Smooth muscle cell (in vitro differentiated cells): Measurements from ENCODE around the gene VRTN. TPM values are rescaled to one million over a fixed set of nuclear protein-coding genes. Genes with fewer than 3 reads are reported as not detected.

Experiments
- DNase-seq: peaks from one replicate; lab custom pipeline; 2025; ENCODE audit not compliant: unreplicated experiment; lab: John Stamatoyannopoulos, UW
- H2AFZ ChIP-seq: fragments of 200-600 bp; sonication (generic); 2 replicates; pipeline ENCODE4 v1.6.0; 2016; ENCODE audit warnings: antibody characterized with exemption, low read depth, mild to moderate bottlenecking
- H3F3A ChIP-seq: fragments of 200-600 bp; sonication (generic); 2 replicates; pipeline ENCODE4 v1.6.0; 2017; ENCODE audit warnings: antibody characterized with exemption, low read depth
- H3K27ac ChIP-seq: fragments of 200-600 bp; sonication (generic); 2 replicates; pipeline ENCODE4 v1.5.1; 2016; ENCODE audit warnings: low read depth, mild to moderate bottlenecking
- H3K27me3 ChIP-seq: fragments of 200-600 bp; sonication (generic); 2 replicates; pipeline ENCODE4 v1.6.1; 2016; ENCODE audit warnings: low read depth, mild to moderate bottlenecking
- H3K36me3 ChIP-seq: fragments of 200-600 bp; sonication (generic); 2 replicates; pipeline ENCODE4 v1.5.1; 2016; ENCODE audit warnings: low read depth
- H3K4me1 ChIP-seq: fragments of 200-600 bp; sonication (generic); 2 replicates; pipeline ENCODE4 v1.5.1; 2016; ENCODE audit warnings: low read depth
- H3K4me2 ChIP-seq: fragments of 200-600 bp; sonication (generic); 2 replicates; pipeline ENCODE4 v1.6.0; 2016; ENCODE audit warnings: mild to moderate bottlenecking
- H3K4me3 ChIP-seq: fragments of 200-600 bp; sonication (generic); 2 replicates; pipeline ENCODE4 v1.5.1; 2016; ENCODE audit warnings: mild to moderate bottlenecking
- H3K79me2 ChIP-seq: fragments of 200-600 bp; sonication (generic); 2 replicates; pipeline ENCODE4 v1.6.0; 2016; ENCODE audit warnings: low read depth, mild to moderate bottlenecking
- H3K9ac ChIP-seq: fragments of 200-600 bp; sonication (generic); 2 replicates; pipeline ENCODE4 v1.6.0; 2016; ENCODE audit warnings: low read depth
- H3K9me3 ChIP-seq: fragments of 200-600 bp; sonication (generic); replicated peaks from 2 replicates; pipeline ENCODE4 v1.5.1; 2016; ENCODE audit warnings: low read depth
- H4K20me1 ChIP-seq: fragments of 200-600 bp; sonication (generic); 2 replicates; pipeline ENCODE4 v1.6.0; 2016; ENCODE audit warnings: low read depth
- WGBS: methylation state at CpG from one replicate; pipeline ENCODE4 v1.1.7; 2016; ENCODE audit warnings: low lambda C conversion rate; 5-methylcytosine and 5-hydroxymethylcytosine counted together
- polyA plus RNA-seq: library from polyadenylated mRNA; unstranded; fragments of >200 nt; fragmentation: Nextera tagmentation; extraction: Ambion mirVana; gene quantifications from 2 replicates; pipeline ENCODE4 v1.2.1, GENCODE V29; 2016
- total RNA-seq: library from RNA; depleted of rRNA; stranded (reverse); fragments of >200 nt; gene quantifications from 2 replicates; pipeline ENCODE4 v1.2.3, GENCODE V29; 2014
- TF ChIP-seq, protein P1 (sequence below): fragments of 200-600 bp; sonication (generic); IDR thresholded peaks from 2 replicates; pipeline ENCODE4 v1.5.1; 2017; ENCODE audit warnings: borderline replicate concordance, mild to moderate bottlenecking, antibody characterized with exemption; ENCODE audit not compliant: insufficient read depth, poor library complexity, severe bottlenecking

The VRTN gene
- total and polyA plus RNA-seq, 2 experiments from 2014 or later: not detected

DNA sequence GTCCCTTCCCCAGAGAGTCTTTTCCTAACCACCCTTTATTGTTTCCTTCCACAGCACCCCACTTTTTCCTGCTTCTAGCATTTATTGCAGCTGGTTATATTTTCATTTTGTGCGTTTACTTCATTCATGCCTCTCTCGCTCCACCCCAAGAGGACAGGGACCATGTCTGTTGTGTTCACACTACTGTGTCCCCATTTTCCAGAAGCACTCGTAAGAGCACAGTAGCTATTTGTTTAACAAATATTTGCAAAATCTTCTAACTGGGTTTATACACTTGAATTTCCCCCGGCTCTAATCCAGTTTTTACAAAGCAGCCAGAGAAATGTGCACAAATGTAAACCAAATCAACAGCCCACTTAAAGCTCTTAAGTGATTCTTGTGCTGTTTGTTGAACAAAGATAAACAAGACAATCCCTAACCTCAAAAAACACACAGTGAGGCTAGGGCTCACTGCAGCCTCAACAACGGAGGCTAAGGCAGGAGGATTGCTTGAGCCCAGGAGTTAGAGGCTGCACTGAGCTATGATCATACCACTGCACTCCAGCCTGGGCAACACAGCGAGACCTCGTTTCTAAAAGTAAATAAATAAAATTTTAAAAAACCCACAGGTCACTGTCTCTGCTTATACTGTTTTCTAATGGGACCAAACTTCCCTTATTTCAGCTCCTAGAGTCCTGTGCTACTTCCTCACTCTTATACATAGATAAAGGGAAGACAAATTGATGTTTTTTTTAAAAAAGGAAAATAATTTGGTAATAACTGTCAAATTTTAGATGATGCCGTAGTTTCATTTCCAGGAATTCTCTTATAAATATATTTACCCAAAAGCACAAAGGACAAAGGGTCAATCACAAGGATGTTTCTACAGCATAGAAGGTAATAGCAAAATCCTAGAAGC lies 38.9 kb upstream of the VRTN start:
- Histone ChIP-seq H3K4me1 (no peaks in the 10 kb centered on the region), H3K27ac (no peak overlapping the region), H3K36me3 (no peaks in the 10 kb centered on the region), H3K4me2 (no peak overlapping the region), H3K4me3 (no peak overlapping the region), H4K20me1 (no peaks in the 10 kb centered on the region), H3K79me2 (no peaks in the 10 kb centered on the region), H3K9ac (no peak overlapping the region), H3F3A (no peaks in the 10 kb centered on the region), H2AFZ (no peak overlapping the region), H3K9me3 (no peaks in the 10 kb centered on the region), H3K27me3 (no peaks in the 10 kb centered on the region)
- WGBS: 93% methylated on average over 8 of the region's 8 CpGs
- TF ChIP-seq, protein P1, sequence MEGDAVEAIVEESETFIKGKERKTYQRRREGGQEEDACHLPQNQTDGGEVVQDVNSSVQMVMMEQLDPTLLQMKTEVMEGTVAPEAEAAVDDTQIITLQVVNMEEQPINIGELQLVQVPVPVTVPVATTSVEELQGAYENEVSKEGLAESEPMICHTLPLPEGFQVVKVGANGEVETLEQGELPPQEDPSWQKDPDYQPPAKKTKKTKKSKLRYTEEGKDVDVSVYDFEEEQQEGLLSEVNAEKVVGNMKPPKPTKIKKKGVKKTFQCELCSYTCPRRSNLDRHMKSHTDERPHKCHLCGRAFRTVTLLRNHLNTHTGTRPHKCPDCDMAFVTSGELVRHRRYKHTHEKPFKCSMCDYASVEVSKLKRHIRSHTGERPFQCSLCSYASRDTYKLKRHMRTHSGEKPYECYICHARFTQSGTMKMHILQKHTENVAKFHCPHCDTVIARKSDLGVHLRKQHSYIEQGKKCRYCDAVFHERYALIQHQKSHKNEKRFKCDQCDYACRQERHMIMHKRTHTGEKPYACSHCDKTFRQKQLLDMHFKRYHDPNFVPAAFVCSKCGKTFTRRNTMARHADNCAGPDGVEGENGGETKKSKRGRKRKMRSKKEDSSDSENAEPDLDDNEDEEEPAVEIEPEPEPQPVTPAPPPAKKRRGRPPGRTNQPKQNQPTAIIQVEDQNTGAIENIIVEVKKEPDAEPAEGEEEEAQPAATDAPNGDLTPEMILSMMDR: no peak
- DNase-seq: no peak

- Histone ChIP-seq H3F3A (no peaks in the 10 kb centered on the region), H3K9me3 (no peaks in the 10 kb centered on the region), H3K4me1 (no peaks in the 10 kb centered on the region), H3K36me3 (no peaks in the 10 kb centered on the region), H3K79me2 (no peaks in the 10 kb centered on the region), H4K20me1 (no peaks in the 10 kb centered on the region), H3K4me2 (no peak overlapping the region), H3K9ac (no peak overlapping the region), H3K27ac (no peak overlapping the region), H3K4me3 (no peak overlapping the region), H3K27me3 (no peaks in the 10 kb centered on the region), H2AFZ (no peak overlapping the region)
- DNase-seq: no peak
- TF ChIP-seq, protein P1: no peak
- 89% methylated on average over 2 of the region's 2 CpGs for WGBS
Observed at GRCh38 chr14:74312161-74312560, 36.1 kb upstream of the VRTN start.

GRCh38 chr14:74313601-74314000 lies 34.7 kb upstream of the VRTN start:
- TF ChIP-seq, protein P1: no peak
- H3K27me3 ChIP-seq: no peaks in the 10 kb centered on the region
- DNase-seq: no peak
- no peaks in the 10 kb centered on the region for H4K20me1 ChIP-seq
- H3K36me3 ChIP-seq: no peaks in the 10 kb centered on the region
- H3K4me2 ChIP-seq: no peak overlapping the region
- no peaks in the 10 kb centered on the region for H3K4me1 ChIP-seq
- WGBS: 82% methylated on average over 5 of the region's 5 CpGs
- H3K27ac ChIP-seq: no peak overlapping the region
- H3K9ac ChIP-seq: no peak overlapping the region
- H3K79me2 ChIP-seq: no peaks in the 10 kb centered on the region
- H3F3A ChIP-seq: no peaks in the 10 kb centered on the region
- H2AFZ ChIP-seq: no peak overlapping the region
- H3K9me3 ChIP-seq: no peaks in the 10 kb centered on the region
- no peak overlapping the region for H3K4me3 ChIP-seq

GRCh38 chr14:74314576-74314975 lies 33.7 kb upstream of the VRTN start:
- no peak overlapping the region for H3K4me3 ChIP-seq
- H3F3A ChIP-seq: no peaks in the 10 kb centered on the region
- no peaks in the 10 kb centered on the region for H3K79me2 ChIP-seq
- no peaks in the 10 kb centered on the region for H3K4me1 ChIP-seq
- no peak overlapping the region for H3K27ac ChIP-seq
- H3K4me2 ChIP-seq: no peak overlapping the region
- H4K20me1 ChIP-seq: no peaks in the 10 kb centered on the region
- DNase-seq: no peak
- no peaks in the 10 kb centered on the region for H3K36me3 ChIP-seq
- no peaks in the 10 kb centered on the region for H3K9me3 ChIP-seq
- H3K27me3 ChIP-seq: no peaks in the 10 kb centered on the region
- 97% methylated on average over 4 of the region's 4 CpGs for WGBS
- TF ChIP-seq, protein P1: no peak
- H3K9ac ChIP-seq: no peak overlapping the region
- H2AFZ ChIP-seq: no peak overlapping the region
